Activated naive CD8-positive, alpha-beta T cell treated with anti-CD3 and anti-CD28 coated beads, Interleukin-2, amount 50 U/mL, for 24 hours (primary cell): ENCODE measurements around the gene ZNF629.
A peak's percentile ranks its signal among the peaks of the same experiment; 100 is the strongest.

Source experiments
- ATAC-seq: fragments of 150-1000 bp; cut with Tn5 transposase; one replicate; pipeline ENCODE4 v1.10.0; 2021
- DNase-seq: peaks from one replicate; pipeline ENCODE4 v3.0.0; 2021
- H3K27ac Mint-ChIP-seq: one replicate; pipeline ENCODE4 v1.8.0; 2021; ENCODE audit warnings: mild to moderate bottlenecking, mixed read lengths
- H3K27me3 Mint-ChIP-seq: one replicate; pipeline ENCODE4 v1.8.0; 2021; ENCODE audit warnings: mixed read lengths
- H3K36me3 Mint-ChIP-seq: one replicate; pipeline ENCODE4 v1.8.0; 2021; ENCODE audit warnings: low read depth, mixed read lengths
- H3K4me1 Mint-ChIP-seq: one replicate; pipeline ENCODE4 v1.8.0; 2021; ENCODE audit warnings: mixed read lengths
- H3K4me3 Mint-ChIP-seq: one replicate; pipeline ENCODE4 v1.8.0; 2021; ENCODE audit warnings: mild to moderate bottlenecking, moderate library complexity, mixed read lengths
- H3K9me3 Mint-ChIP-seq: one replicate; pipeline ENCODE4 v1.8.0; 2021; ENCODE audit warnings: mixed read lengths

Gene ZNF629

GRCh38 chr16:30802936-30803335 is 15.9 kb upstream of the ZNF629 start:
- no peak overlapping the region for H3K27ac Mint-ChIP-seq
- ATAC-seq (no peak), DNase-seq (no peak)
- no peaks in the 10 kb centered on the region for H3K36me3 Mint-ChIP-seq
- H3K4me1 Mint-ChIP-seq: peaks cover 18% of the 10 kb centered on the region
- no peaks in the 10 kb centered on the region for H3K27me3 Mint-ChIP-seq
- H3K4me3 Mint-ChIP-seq: no peak overlapping the region
- no peaks in the 10 kb centered on the region for H3K9me3 Mint-ChIP-seq

- Mint-ChIP-seq H3K9me3 (no peaks in the 10 kb centered on the region), H3K27me3 (no peaks in the 10 kb centered on the region)
- ATAC-seq: no peak
Observed at GRCh38 chr16:30797670-30798309, 10.8 kb upstream of the ZNF629 start.

GRCh38 chr16:30794634-30795033 is 7.6 kb upstream of the ZNF629 start:
- no peaks in the 10 kb centered on the region for H3K36me3 Mint-ChIP-seq
- H3K9me3 Mint-ChIP-seq: no peaks in the 10 kb centered on the region
- DNase-seq (no peak), ATAC-seq (no peak)
- no peaks in the 10 kb centered on the region for H3K4me1 Mint-ChIP-seq
- no peak overlapping the region for H3K4me3 Mint-ChIP-seq
- no peaks in the 10 kb centered on the region for H3K27me3 Mint-ChIP-seq
- H3K27ac Mint-ChIP-seq: no peak overlapping the region

More at GRCh38 chr16:30797670-30798309, 10.8 kb upstream of the ZNF629 start:
- no peak overlapping the region for H3K4me3 Mint-ChIP-seq
- no peak for DNase-seq
- H3K4me1 Mint-ChIP-seq: no peaks in the 10 kb centered on the region
- no peaks in the 10 kb centered on the region for H3K36me3 Mint-ChIP-seq
- H3K27ac Mint-ChIP-seq: no peak overlapping the region

- Mint-ChIP-seq H3K4me1 (no peaks in the 10 kb centered on the region), H3K4me3 (no peak overlapping the region), H3K9me3 (no peaks in the 10 kb centered on the region), H3K27me3 (no peaks in the 10 kb centered on the region), H3K36me3 (no peaks in the 10 kb centered on the region), H3K27ac (no peak overlapping the region)
- ATAC-seq (no peak), DNase-seq (no peak)
Observed at GRCh38 chr16:30793508-30794069, 6.6 kb upstream of the ZNF629 start.

- Mint-ChIP-seq H3K36me3 (no peaks in the 10 kb centered on the region), H3K27ac (no peak overlapping the region), H3K4me1 (peaks cover 7% of the 10 kb centered on the region), H3K4me3 (peak overlapping the region; percentile 79), H3K27me3 (peaks cover 4% of the 10 kb centered on the region), H3K9me3 (no peaks in the 10 kb centered on the region)
- DNase-seq (no peak), ATAC-seq (no peak)
Observed at GRCh38 chr16:30787613-30788378, 791 bp upstream of the ZNF629 start.

GRCh38 chr16:30786115-30786935 is 680 bp downstream of the ZNF629 start:
- DNase-seq: peak; percentile 27
- Mint-ChIP-seq H3K9me3 (no peaks in the 10 kb centered on the region), H3K4me3 (peak overlapping the region; percentile 73), H3K27me3 (peaks cover 4% of the 10 kb centered on the region), H3K27ac (peak overlapping the region; percentile 19), H3K36me3 (no peaks in the 10 kb centered on the region), H3K4me1 (peaks cover 7% of the 10 kb centered on the region)
- ATAC-seq: peak; percentile 63

GRCh38 chr16:30785126-30786106 is 1.6 kb downstream of the ZNF629 start:
- ATAC-seq (no peak), DNase-seq (no peak)
- peak overlapping the region; percentile 73 for H3K4me3 Mint-ChIP-seq
- peaks cover 7% of the 10 kb centered on the region for H3K4me1 Mint-ChIP-seq
- H3K27me3 Mint-ChIP-seq: peaks cover 4% of the 10 kb centered on the region
- H3K36me3 Mint-ChIP-seq: no peaks in the 10 kb centered on the region
- H3K27ac Mint-ChIP-seq: no peak overlapping the region
- H3K9me3 Mint-ChIP-seq: no peaks in the 10 kb centered on the region

- H3K27me3 Mint-ChIP-seq: peaks cover 4% of the 10 kb centered on the region
- H3K4me1 Mint-ChIP-seq: peaks cover 7% of the 10 kb centered on the region
- H3K27ac Mint-ChIP-seq: no peak overlapping the region
- DNase-seq: no peak
- H3K36me3 Mint-ChIP-seq: no peaks in the 10 kb centered on the region
- no peak overlapping the region for H3K4me3 Mint-ChIP-seq
- no peak for ATAC-seq
- no peaks in the 10 kb centered on the region for H3K9me3 Mint-ChIP-seq
Observed at GRCh38 chr16:30784215-30784614, 2.8 kb downstream of the ZNF629 start.

GRCh38 chr16:30783280-30784109 is 3.5 kb downstream of the ZNF629 start:
- no peak for ATAC-seq

GRCh38 chr16:30782486-30783279 is 4.3 kb downstream of the ZNF629 start:
- ATAC-seq (no peak), DNase-seq (no peak)
- H3K4me1 Mint-ChIP-seq: peaks cover 7% of the 10 kb centered on the region
- no peaks in the 10 kb centered on the region for H3K9me3 Mint-ChIP-seq
- no peak overlapping the region for H3K4me3 Mint-ChIP-seq
- H3K36me3 Mint-ChIP-seq: no peaks in the 10 kb centered on the region
- no peak overlapping the region for H3K27ac Mint-ChIP-seq
- H3K27me3 Mint-ChIP-seq: no peaks in the 10 kb centered on the region

More at GRCh38 chr16:30783280-30784109, 3.5 kb downstream of the ZNF629 start:
- no peak for DNase-seq
- Mint-ChIP-seq H3K4me1 (peaks cover 7% of the 10 kb centered on the region), H3K27ac (no peak overlapping the region), H3K9me3 (no peaks in the 10 kb centered on the region), H3K4me3 (no peak overlapping the region), H3K36me3 (no peaks in the 10 kb centered on the region), H3K27me3 (peaks cover 4% of the 10 kb centered on the region)

GRCh38 chr16:30780549-30780948 is 6.5 kb downstream of the ZNF629 start:
- no peak overlapping the region for H3K4me3 Mint-ChIP-seq
- peaks cover 7% of the 10 kb centered on the region for H3K36me3 Mint-ChIP-seq
- peaks cover 14% of the 10 kb centered on the region for H3K4me1 Mint-ChIP-seq
- no peak for ATAC-seq
- H3K9me3 Mint-ChIP-seq: no peaks in the 10 kb centered on the region
- no peak for DNase-seq
- no peaks in the 10 kb centered on the region for H3K27me3 Mint-ChIP-seq
- H3K27ac Mint-ChIP-seq: no peak overlapping the region

GRCh38 chr16:30780021-30780420 is 7.0 kb downstream of the ZNF629 start:
- Mint-ChIP-seq H3K27ac (no peak overlapping the region), H3K27me3 (no peaks in the 10 kb centered on the region), H3K9me3 (no peaks in the 10 kb centered on the region), H3K36me3 (peaks cover 7% of the 10 kb centered on the region), H3K4me1 (peaks cover 14% of the 10 kb centered on the region), H3K4me3 (no peak overlapping the region)
- no peak for DNase-seq
- ATAC-seq: no peak
